H7 (cell line): ENCODE results near the gene DST. TPM values are rescaled to one million over a fixed set of nuclear protein-coding genes. Genes with fewer than 3 reads are reported as not detected.

ENCODE experiments used
- DNase-seq: peaks from one replicate; pipeline ENCODE4 v3.0.0; 2012
- H3K27me3 ChIP-seq: 2 replicates; pipeline ENCODE4 v1.6.0; 2011; ENCODE audit warnings: mild to moderate bottlenecking, low read length; ENCODE audit not compliant: control insufficient read depth, insufficient read depth
- H3K36me3 ChIP-seq: replicated peaks from 2 replicates; pipeline ENCODE4 v1.5.1; 2011; ENCODE audit warnings: low read length; ENCODE audit not compliant: control insufficient read depth, insufficient read depth
- H3K4me3 ChIP-seq: 2 replicates; pipeline ENCODE4 v1.5.1; 2011; ENCODE audit warnings: low read depth, mild to moderate bottlenecking, control low read depth, low read length, moderate library complexity; ENCODE audit not compliant: insufficient read depth
- total RNA-seq: library from RNA; depleted of rRNA; stranded (reverse); fragments of >200 nt; shearing (Covaris generic); gene quantifications from 2 replicates; pipeline ENCODE4 v1.2.3, GENCODE V29; 2014; rRNA removed

The DST gene
- total RNA-seq = 49.2 and 57.9 TPM in 2 replicates

- Histone ChIP-seq H3K36me3 (peaks cover 2% of the 10 kb centered on the region), H3K27me3 (no peaks in the 10 kb centered on the region), H3K4me3 (no peak within 1 kb of the TSS)
- no peak for DNase-seq
Measured at GRCh38 chr6:56642366-56643261, at the start of gene DST. Gene DST (minus strand): TSS chr6:56642889.

- DNase-seq = no peak
- Histone ChIP-seq H3K4me3 (no peak overlapping the region), H3K36me3 (no peaks in the 10 kb centered on the region), H3K27me3 (no peaks in the 10 kb centered on the region)
Measured at GRCh38 chr6:56691814-56692213, 49.1 kb upstream of the DST start.

- H3K36me3 ChIP-seq = no peaks in the 10 kb centered on the region
- no peak for DNase-seq
- no peaks in the 10 kb centered on the region for H3K27me3 ChIP-seq
- no peak overlapping the region for H3K4me3 ChIP-seq
Measured at GRCh38 chr6:56691286-56691595, 48.6 kb upstream of the DST start.

- no peak for DNase-seq
- H3K4me3 ChIP-seq = no peak overlapping the region
- no peaks in the 10 kb centered on the region for H3K27me3 ChIP-seq
Measured at GRCh38 chr6:56690519-56691285, 48.0 kb upstream of the DST start.

GRCh38 chr6:56689663-56690062, 47.0 kb upstream of the DST start:
- H3K36me3 ChIP-seq = no peaks in the 10 kb centered on the region
- no peaks in the 10 kb centered on the region for H3K27me3 ChIP-seq
- H3K4me3 ChIP-seq = no peak overlapping the region
- no peak for DNase-seq

More at GRCh38 chr6:56690519-56691285, 48.0 kb upstream of the DST start:
- H3K36me3 ChIP-seq = no peaks in the 10 kb centered on the region

- no peak overlapping the region for H3K4me3 ChIP-seq
- no peak for DNase-seq
- no peaks in the 10 kb centered on the region for H3K27me3 ChIP-seq
- no peaks in the 10 kb centered on the region for H3K36me3 ChIP-seq
Measured at GRCh38 chr6:56689114-56689513, 46.4 kb upstream of the DST start.

- no peak for DNase-seq
- H3K27me3 ChIP-seq = no peaks in the 10 kb centered on the region
Measured at GRCh38 chr6:56688521-56688920, 45.8 kb upstream of the DST start.

GRCh38 chr6:56687551-56687950, 44.9 kb upstream of the DST start:
- H3K27me3 ChIP-seq = no peaks in the 10 kb centered on the region

More at GRCh38 chr6:56688521-56688920, 45.8 kb upstream of the DST start:
- H3K36me3 ChIP-seq = no peaks in the 10 kb centered on the region
- no peak overlapping the region for H3K4me3 ChIP-seq

GRCh38 chr6:56686429-56686828, 43.7 kb upstream of the DST start:
- no peak overlapping the region for H3K4me3 ChIP-seq
- no peak for DNase-seq
- H3K27me3 ChIP-seq = no peaks in the 10 kb centered on the region
- no peaks in the 10 kb centered on the region for H3K36me3 ChIP-seq

More at GRCh38 chr6:56687551-56687950, 44.9 kb upstream of the DST start:
- Histone ChIP-seq H3K36me3 (no peaks in the 10 kb centered on the region), H3K4me3 (no peak overlapping the region)
- DNase-seq = no peak

GRCh38 chr6:56685994-56686393, 43.3 kb upstream of the DST start:
- H3K36me3 ChIP-seq = no peaks in the 10 kb centered on the region
- H3K4me3 ChIP-seq = no peak overlapping the region
- H3K27me3 ChIP-seq = no peaks in the 10 kb centered on the region
- no peak for DNase-seq

GRCh38 chr6:56685102-56685733, 42.5 kb upstream of the DST start:
- H3K27me3 ChIP-seq = no peaks in the 10 kb centered on the region

GRCh38 chr6:56684342-56685101, 41.8 kb upstream of the DST start:
- Histone ChIP-seq H3K4me3 (no peak overlapping the region), H3K27me3 (no peaks in the 10 kb centered on the region), H3K36me3 (no peaks in the 10 kb centered on the region)
- no peak for DNase-seq

More at GRCh38 chr6:56685102-56685733, 42.5 kb upstream of the DST start:
- Histone ChIP-seq H3K36me3 (no peaks in the 10 kb centered on the region), H3K4me3 (no peak overlapping the region)
- DNase-seq = no peak

GRCh38 chr6:56683882-56684281, 41.2 kb upstream of the DST start:
- H3K36me3 ChIP-seq = no peaks in the 10 kb centered on the region
- H3K27me3 ChIP-seq = no peaks in the 10 kb centered on the region
- DNase-seq = no peak
- no peak overlapping the region for H3K4me3 ChIP-seq

GRCh38 chr6:56682635-56683034, 39.9 kb upstream of the DST start:
- Histone ChIP-seq H3K4me3 (no peak overlapping the region), H3K27me3 (no peaks in the 10 kb centered on the region), H3K36me3 (no peaks in the 10 kb centered on the region)
- DNase-seq = no peak
